ENCODE measurements around the gene ROBO2. TPM values are rescaled to one million over a fixed set of nuclear protein-coding genes. Genes with fewer than 3 reads are reported as not detected.

Gene ROBO2
- total RNA-seq, 1 donor from 2014 or later = 330 TPM

GRCh38 chr3:77188210-77188609, 148.3 kb downstream of the ROBO2 start:
- H3K27ac Mint-ChIP-seq (ENCODE audit: unreplicated experiment) = no peak overlapping the region

DNA sequence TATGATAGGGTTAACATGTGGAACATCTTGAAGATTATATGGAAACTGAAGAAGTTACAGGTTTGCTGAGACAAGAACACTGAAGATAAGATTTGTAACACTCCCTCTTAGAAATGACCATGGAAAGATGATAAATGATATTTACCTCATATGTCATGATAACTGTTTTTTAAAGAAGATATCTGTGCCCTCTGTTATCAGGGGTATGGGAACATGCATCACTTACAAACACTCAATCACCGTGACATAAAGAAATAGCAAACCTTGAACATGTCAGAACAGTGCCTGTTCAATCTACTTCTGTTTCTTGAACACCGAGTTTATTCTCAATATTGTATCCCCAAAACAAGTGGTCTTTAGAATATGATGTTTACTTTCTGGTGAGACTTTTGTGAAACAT, 149.4 kb downstream of the ROBO2 start:
- Mint-ChIP-seq H3K4me3 (ENCODE audit: unreplicated experiment) (no peak overlapping the region), H3K27ac (ENCODE audit: unreplicated experiment) (no peak overlapping the region), H3K9me3 (ENCODE audit: unreplicated experiment) (no peaks in the 10 kb centered on the region), H3K27me3 (ENCODE audit: unreplicated experiment) (no peaks in the 10 kb centered on the region), H3K4me1 (ENCODE audit: low read depth, unreplicated experiment) (peaks cover 22% of the 10 kb centered on the region), H3K36me3 (ENCODE audit: unreplicated experiment) (no peaks in the 10 kb centered on the region)
- no peak for DNase-seq
- TF ChIP-seq CTCF (IDR thresholded peaks at IDR 0.05; ENCODE audit: partially characterized antibody, unreplicated experiment) = no peak

More at GRCh38 chr3:77188210-77188609, 148.3 kb downstream of the ROBO2 start:
- Mint-ChIP-seq H3K4me1 (ENCODE audit: low read depth, unreplicated experiment) (peaks cover 24% of the 10 kb centered on the region), H3K9me3 (ENCODE audit: unreplicated experiment) (no peaks in the 10 kb centered on the region), H3K4me3 (ENCODE audit: unreplicated experiment) (no peak overlapping the region), H3K27me3 (ENCODE audit: unreplicated experiment) (no peaks in the 10 kb centered on the region), H3K36me3 (ENCODE audit: unreplicated experiment) (no peaks in the 10 kb centered on the region)
- no peak for TF ChIP-seq CTCF (IDR thresholded peaks at IDR 0.05; ENCODE audit: partially characterized antibody, unreplicated experiment)
- DNase-seq = no peak

- Mint-ChIP-seq H3K4me1 (ENCODE audit: low read depth, unreplicated experiment) (peaks cover 22% of the 10 kb centered on the region), H3K27me3 (ENCODE audit: unreplicated experiment) (no peaks in the 10 kb centered on the region), H3K36me3 (ENCODE audit: unreplicated experiment) (no peaks in the 10 kb centered on the region), H3K27ac (ENCODE audit: unreplicated experiment) (no peak overlapping the region), H3K9me3 (ENCODE audit: unreplicated experiment) (no peaks in the 10 kb centered on the region), H3K4me3 (ENCODE audit: unreplicated experiment) (no peak overlapping the region)
- TF ChIP-seq CTCF (IDR thresholded peaks at IDR 0.05; ENCODE audit: partially characterized antibody, unreplicated experiment) = no peak
- DNase-seq = no peak
These were observed 149.8 kb downstream of the ROBO2 start for GRCh38 chr3:77189684-77190083.

GRCh38 chr3:77190374-77190773, 150.5 kb downstream of the ROBO2 start:
- TF ChIP-seq CTCF (IDR thresholded peaks at IDR 0.05; ENCODE audit: partially characterized antibody, unreplicated experiment) = no peak
- H3K27ac Mint-ChIP-seq (ENCODE audit: unreplicated experiment) = no peak overlapping the region
- no peak for DNase-seq

GRCh38 chr3:77191014-77191413, 151.1 kb downstream of the ROBO2 start:
- no peak overlapping the region for H3K27ac Mint-ChIP-seq (ENCODE audit: unreplicated experiment)
- peaks cover 22% of the 10 kb centered on the region for H3K4me1 Mint-ChIP-seq (ENCODE audit: low read depth, unreplicated experiment)
- no peak overlapping the region for H3K4me3 Mint-ChIP-seq (ENCODE audit: unreplicated experiment)
- TF ChIP-seq CTCF (IDR thresholded peaks at IDR 0.05; ENCODE audit: partially characterized antibody, unreplicated experiment) = no peak
- H3K36me3 Mint-ChIP-seq (ENCODE audit: unreplicated experiment) = no peaks in the 10 kb centered on the region
- no peaks in the 10 kb centered on the region for H3K9me3 Mint-ChIP-seq (ENCODE audit: unreplicated experiment)
- no peak for DNase-seq
- H3K27me3 Mint-ChIP-seq (ENCODE audit: unreplicated experiment) = no peaks in the 10 kb centered on the region

More at GRCh38 chr3:77190374-77190773, 150.5 kb downstream of the ROBO2 start:
- H3K9me3 Mint-ChIP-seq (ENCODE audit: unreplicated experiment) = no peaks in the 10 kb centered on the region
- H3K27me3 Mint-ChIP-seq (ENCODE audit: unreplicated experiment) = no peaks in the 10 kb centered on the region
- peaks cover 22% of the 10 kb centered on the region for H3K4me1 Mint-ChIP-seq (ENCODE audit: low read depth, unreplicated experiment)
- H3K4me3 Mint-ChIP-seq (ENCODE audit: unreplicated experiment) = no peak overlapping the region
- H3K36me3 Mint-ChIP-seq (ENCODE audit: unreplicated experiment) = no peaks in the 10 kb centered on the region
